H9 (cell line): ENCODE data around the gene ZNF831. TPM values are rescaled to one million over a fixed set of nuclear protein-coding genes. Genes with fewer than 3 reads are reported as not detected.

Source experiments
- DNase-seq: peaks from one replicate; pipeline ENCODE4 v3.0.0-alpha.2; 2017
- H2AFZ ChIP-seq: one replicate; pipeline ENCODE4 v1.6.1; 2013; ENCODE audit warnings: mild to moderate bottlenecking, low read length, control low read depth, moderate library complexity
- H2AK5ac ChIP-seq: 2 replicates; pipeline ENCODE4 v1.6.1; 2013; ENCODE audit warnings: low read length, control low read depth, mixed read lengths; ENCODE audit not compliant: insufficient read length
- H2BK120ac ChIP-seq: one replicate; pipeline ENCODE4 v1.6.1; 2013; ENCODE audit warnings: low read depth, mild to moderate bottlenecking, low read length, control low read depth, inconsistent platforms; ENCODE audit not compliant: poor library complexity, severe bottlenecking
- H2BK12ac ChIP-seq: 2 replicates; pipeline ENCODE4 v1.6.1; 2013; ENCODE audit warnings: low read length, control low read depth, mixed read lengths, low read depth; ENCODE audit not compliant: insufficient read length
- H2BK15ac ChIP-seq: 2 replicates; pipeline ENCODE4 v1.6.1; 2013; ENCODE audit warnings: low read depth, low read length, control low read depth
- H2BK20ac ChIP-seq: one replicate; pipeline ENCODE4 v1.6.1; 2013; ENCODE audit warnings: low read depth, mild to moderate bottlenecking, low read length, control low read depth, inconsistent platforms; ENCODE audit not compliant: poor library complexity, severe bottlenecking
- H2BK5ac ChIP-seq: 2 replicates; pipeline ENCODE4 v1.6.1; 2013; ENCODE audit warnings: low read length, control low read depth, mixed read lengths; ENCODE audit not compliant: insufficient read length
- H3K14ac ChIP-seq: 2 replicates; pipeline ENCODE4 v1.6.1; 2013; ENCODE audit warnings: low read length, control low read depth; ENCODE audit not compliant: insufficient read depth
- H3K18ac ChIP-seq: 2 replicates; pipeline ENCODE4 v1.6.1; 2013; ENCODE audit warnings: low read depth, mild to moderate bottlenecking, mixed read lengths, low read length, control low read depth; ENCODE audit not compliant: insufficient read length
- H3K23ac ChIP-seq: 2 replicates; pipeline ENCODE4 v1.6.1; 2013; ENCODE audit warnings: low read length, control low read depth, mixed read lengths, low read depth; ENCODE audit not compliant: insufficient read length
- H3K23me2 ChIP-seq: 2 replicates; pipeline ENCODE4 v1.6.1; 2013; ENCODE audit warnings: low read depth, mild to moderate bottlenecking, mixed read lengths, low read length, control low read depth; ENCODE audit not compliant: insufficient read length, poor library complexity, severe bottlenecking
- H3K27ac ChIP-seq: 2 replicates; pipeline ENCODE4 v1.5.1; 2013; ENCODE audit warnings: low read length, control low read depth, mixed read lengths, low read depth; ENCODE audit not compliant: insufficient read length
- H3K27me3 ChIP-seq: 2 replicates; pipeline ENCODE4 v1.6.1; 2013; ENCODE audit warnings: low read length, control low read depth, inconsistent platforms; ENCODE audit not compliant: insufficient read depth
- H3K4ac ChIP-seq: 2 replicates; pipeline ENCODE4 v1.6.1; 2013; ENCODE audit warnings: low read depth, mild to moderate bottlenecking, control low read depth, inconsistent platforms, low read length, moderate library complexity
- H3K4me1 ChIP-seq: 2 replicates; pipeline ENCODE4 v1.6.1; 2013; ENCODE audit warnings: low read length, control low read depth, inconsistent platforms; ENCODE audit not compliant: insufficient read depth
- H3K4me2 ChIP-seq: 2 replicates; pipeline ENCODE4 v1.6.1; 2013; ENCODE audit warnings: low read length, control low read depth, mixed read lengths; ENCODE audit not compliant: insufficient read length, insufficient read depth
- H3K56ac ChIP-seq: 2 replicates; pipeline ENCODE4 v1.6.1; 2013; ENCODE audit warnings: low read depth, mild to moderate bottlenecking, mixed read lengths, low read length, control low read depth; ENCODE audit not compliant: insufficient read length
- H3K79me1 ChIP-seq: 2 replicates; pipeline ENCODE4 v1.6.1; 2013; ENCODE audit warnings: low read depth, mild to moderate bottlenecking, moderate library complexity, low read length, control low read depth, inconsistent platforms; ENCODE audit not compliant: insufficient read depth, poor library complexity, severe bottlenecking
- H3K79me2 ChIP-seq: 2 replicates; pipeline ENCODE4 v1.6.1; 2013; ENCODE audit warnings: low read length, control low read depth, inconsistent platforms; ENCODE audit not compliant: insufficient read depth
- H3K9ac ChIP-seq: 2 replicates; pipeline ENCODE4 v1.6.1; 2013; ENCODE audit warnings: low read length, control low read depth, mixed read lengths; ENCODE audit not compliant: insufficient read length; ENCODE audit errors: extremely low read depth
- H3K9me3 ChIP-seq: one replicate; pipeline ENCODE4 v1.6.1; 2013; ENCODE audit warnings: low read depth, low read length, inconsistent platforms; ENCODE audit not compliant: control insufficient read depth
- H3T11ph ChIP-seq: one replicate; pipeline ENCODE4 v1.6.1; 2013; ENCODE audit warnings: mild to moderate bottlenecking, low read length, control low read depth, inconsistent platforms
- H4K20me1 ChIP-seq: one replicate; pipeline ENCODE4 v1.6.1; 2013; ENCODE audit not compliant: control insufficient read depth, insufficient read length, insufficient read depth
- H4K5ac ChIP-seq: 2 replicates; pipeline ENCODE4 v1.6.1; 2013; ENCODE audit warnings: low read depth, mild to moderate bottlenecking, mixed read lengths, low read length, control low read depth; ENCODE audit not compliant: insufficient read length
- H4K8ac ChIP-seq: replicated peaks from 2 replicates; pipeline ENCODE4 v1.6.1; 2013; ENCODE audit warnings: low read length, control low read depth, mixed read lengths, low read depth; ENCODE audit not compliant: insufficient read length
- H4K91ac ChIP-seq: 2 replicates; pipeline ENCODE4 v1.6.1; 2013; ENCODE audit warnings: low read depth, mild to moderate bottlenecking, moderate library complexity, mixed read lengths, low read length, control low read depth; ENCODE audit not compliant: insufficient read length
- H3K27ac Mint-ChIP-seq, 3 experiments: 2 replicates in 2 of 3; 3 replicates in 1 of 3; pipeline ENCODE4 v1.8.0; 2020 to 2021; ENCODE audit warnings: mixed read lengths in 3 of 3, mild to moderate bottlenecking in 1 of 3, moderate library complexity in 1 of 3
- H3K27me3 Mint-ChIP-seq: 2 replicates; pipeline ENCODE4 v1.8.0; 2021; ENCODE audit warnings: low read depth, mild to moderate bottlenecking, moderate library complexity, mixed read lengths
- H3K36me3 Mint-ChIP-seq, 3 experiments: 2 replicates in 2 of 3; 3 replicates in 1 of 3; pipeline ENCODE4 v1.8.0; 2020 to 2021; ENCODE audit warnings: low read depth in 3 of 3, mixed read lengths in 3 of 3; ENCODE audit not compliant: insufficient read depth in 1 of 3
- H3K4me1 Mint-ChIP-seq, 2 experiments: 2 replicates each; pipeline ENCODE4 v1.8.0; 2020; ENCODE audit warnings: mixed read lengths in 2 of 2
- H3K4me3 Mint-ChIP-seq, 2 experiments: 2 replicates in 1 of 2; 3 replicates in 1 of 2; pipeline ENCODE4 v1.8.0; 2020 to 2021; ENCODE audit warnings: mild to moderate bottlenecking in 2 of 2, mixed read lengths in 2 of 2, moderate library complexity in 1 of 2
- H3K9me3 Mint-ChIP-seq, 2 experiments: 2 replicates in 1 of 2; 3 replicates in 1 of 2; pipeline ENCODE4 v1.8.0; 2020; ENCODE audit warnings: mild to moderate bottlenecking in 2 of 2, mixed read lengths in 2 of 2, moderate library complexity in 1 of 2
- WGBS: extraction: QIAGEN DNeasy Blood & Tissue Kit; methylation state at CpG from one replicate; pipeline ENCODE4 v1.1.7; 2013; ENCODE audit warnings: missing lambda C conversion rate, low lambda C conversion rate, mixed read lengths; ENCODE audit not compliant: insufficient read length; ENCODE audit errors: extremely low coverage; 5-methylcytosine and 5-hydroxymethylcytosine counted together
- total RNA-seq: library from RNA; stranded (reverse); gene quantifications from 2 replicates; pipeline ENCODE4 v1.2.1, GENCODE V29; 2021
- TF ChIP-seq, protein P1 (sequence below): fragments of 200-600 bp; sonication (generic); conservative IDR thresholded peaks from 3 replicates; pipeline ENCODE4 v1.8.0; 2021; ENCODE audit warnings: antibody characterized with exemption, mild to moderate bottlenecking

The ZNF831 gene
- total RNA-seq, 1 experiment from 2014 or later = not detected

DNA sequence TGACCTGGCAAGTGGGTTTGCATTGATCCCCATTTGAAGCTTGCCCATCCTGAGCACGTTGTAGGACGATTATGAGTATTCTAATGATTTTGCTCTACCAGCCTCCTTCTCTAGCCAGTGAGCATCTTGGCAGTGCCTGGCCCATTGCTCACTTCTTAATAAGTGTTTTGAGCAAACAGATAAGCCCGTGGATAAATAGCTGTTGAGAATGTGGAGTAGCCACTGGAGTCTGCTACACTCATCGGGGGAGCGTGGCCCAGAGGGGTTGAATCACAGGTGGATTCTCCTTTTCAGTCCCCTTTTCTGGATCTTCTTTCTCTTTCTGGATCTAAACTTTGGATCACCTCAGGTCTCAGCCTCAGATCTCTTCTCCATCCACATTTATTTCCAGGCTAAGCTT lies 120.8 kb downstream of the ZNF831 start:
- H3K27ac Mint-ChIP-seq = no peak overlapping the region
- Histone ChIP-seq H2BK12ac (no peak overlapping the region), H3K4me1 (no peaks in the 10 kb centered on the region), H3K14ac (no peak overlapping the region), H2BK120ac (no peak overlapping the region), H3K79me2 (no peaks in the 10 kb centered on the region), H3K79me1 (no peaks in the 10 kb centered on the region), H3K9ac (no peak overlapping the region), H2AK5ac (no peak overlapping the region), H3K23me2 (no peaks in the 10 kb centered on the region), H2AFZ (no peak overlapping the region), H4K8ac (no peak overlapping the region), H3K23ac (no peak overlapping the region), H4K5ac (no peak overlapping the region), H3K18ac (no peak overlapping the region), H4K20me1 (no peaks in the 10 kb centered on the region), H3K9me3 (no peaks in the 10 kb centered on the region), H3K56ac (no peak overlapping the region), H3K4me2 (no peak overlapping the region), H3K27me3 (no peaks in the 10 kb centered on the region; the same call in 1 of the 2 replicates), H2BK20ac (no peak overlapping the region), H2BK5ac (no peak overlapping the region), H4K91ac (no peak overlapping the region), H3K27ac (no peak overlapping the region), H2BK15ac (no peak overlapping the region), H3K4ac (no peak overlapping the region), H3T11ph (no peak overlapping the region)
- no peak for DNase-seq
- H3K27me3 Mint-ChIP-seq = peaks cover 48% of the 10 kb centered on the region
- H3K4me1 Mint-ChIP-seq = no peaks in the 10 kb centered on the region; a peak in 1 of 4 replicates
- no CpG with 5 or more reads among the region's 5 CpGs for WGBS
- peaks cover 0 to 3% of the 10 kb centered on the region in 2 experiments; a peak in 1 of 5 replicates for H3K9me3 Mint-ChIP-seq
- no peak overlapping the region for H3K4me3 Mint-ChIP-seq
- no peaks in the 10 kb centered on the region for H3K36me3 Mint-ChIP-seq
- TF ChIP-seq, protein P1, sequence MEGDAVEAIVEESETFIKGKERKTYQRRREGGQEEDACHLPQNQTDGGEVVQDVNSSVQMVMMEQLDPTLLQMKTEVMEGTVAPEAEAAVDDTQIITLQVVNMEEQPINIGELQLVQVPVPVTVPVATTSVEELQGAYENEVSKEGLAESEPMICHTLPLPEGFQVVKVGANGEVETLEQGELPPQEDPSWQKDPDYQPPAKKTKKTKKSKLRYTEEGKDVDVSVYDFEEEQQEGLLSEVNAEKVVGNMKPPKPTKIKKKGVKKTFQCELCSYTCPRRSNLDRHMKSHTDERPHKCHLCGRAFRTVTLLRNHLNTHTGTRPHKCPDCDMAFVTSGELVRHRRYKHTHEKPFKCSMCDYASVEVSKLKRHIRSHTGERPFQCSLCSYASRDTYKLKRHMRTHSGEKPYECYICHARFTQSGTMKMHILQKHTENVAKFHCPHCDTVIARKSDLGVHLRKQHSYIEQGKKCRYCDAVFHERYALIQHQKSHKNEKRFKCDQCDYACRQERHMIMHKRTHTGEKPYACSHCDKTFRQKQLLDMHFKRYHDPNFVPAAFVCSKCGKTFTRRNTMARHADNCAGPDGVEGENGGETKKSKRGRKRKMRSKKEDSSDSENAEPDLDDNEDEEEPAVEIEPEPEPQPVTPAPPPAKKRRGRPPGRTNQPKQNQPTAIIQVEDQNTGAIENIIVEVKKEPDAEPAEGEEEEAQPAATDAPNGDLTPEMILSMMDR = no peak
